ENCODE data around the gene PHGDH.

DNA sequence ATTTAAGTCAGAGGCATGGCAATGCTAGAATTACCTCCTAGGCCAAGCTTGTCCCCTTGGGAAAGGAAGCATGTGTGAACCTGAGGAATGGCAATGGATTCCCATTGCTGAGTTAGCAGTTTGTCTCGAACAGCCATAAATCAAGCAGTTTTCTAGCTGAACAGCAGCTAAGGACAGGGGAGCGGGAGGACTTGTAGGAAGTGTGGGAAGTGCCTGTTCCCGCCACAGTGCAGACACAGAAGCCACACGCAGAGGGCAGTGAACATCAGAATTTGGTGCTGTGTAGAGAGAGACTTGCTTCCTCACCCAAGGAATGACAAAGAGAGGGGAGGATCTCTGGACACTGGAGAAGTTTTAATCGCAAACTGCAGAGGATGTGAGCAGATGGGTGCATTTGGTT lies 3.8 kb downstream of the PHGDH start:
- TF ChIP-seq, protein P1, sequence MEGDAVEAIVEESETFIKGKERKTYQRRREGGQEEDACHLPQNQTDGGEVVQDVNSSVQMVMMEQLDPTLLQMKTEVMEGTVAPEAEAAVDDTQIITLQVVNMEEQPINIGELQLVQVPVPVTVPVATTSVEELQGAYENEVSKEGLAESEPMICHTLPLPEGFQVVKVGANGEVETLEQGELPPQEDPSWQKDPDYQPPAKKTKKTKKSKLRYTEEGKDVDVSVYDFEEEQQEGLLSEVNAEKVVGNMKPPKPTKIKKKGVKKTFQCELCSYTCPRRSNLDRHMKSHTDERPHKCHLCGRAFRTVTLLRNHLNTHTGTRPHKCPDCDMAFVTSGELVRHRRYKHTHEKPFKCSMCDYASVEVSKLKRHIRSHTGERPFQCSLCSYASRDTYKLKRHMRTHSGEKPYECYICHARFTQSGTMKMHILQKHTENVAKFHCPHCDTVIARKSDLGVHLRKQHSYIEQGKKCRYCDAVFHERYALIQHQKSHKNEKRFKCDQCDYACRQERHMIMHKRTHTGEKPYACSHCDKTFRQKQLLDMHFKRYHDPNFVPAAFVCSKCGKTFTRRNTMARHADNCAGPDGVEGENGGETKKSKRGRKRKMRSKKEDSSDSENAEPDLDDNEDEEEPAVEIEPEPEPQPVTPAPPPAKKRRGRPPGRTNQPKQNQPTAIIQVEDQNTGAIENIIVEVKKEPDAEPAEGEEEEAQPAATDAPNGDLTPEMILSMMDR (IDR thresholded peaks at IDR 0.05; ENCODE audit: low read depth, low read length): no peak
- no peak for TF ChIP-seq EZH2phosphoT487 (IDR thresholded peaks at IDR 0.05; ENCODE audit: low read depth)

Measured in OCI-LY3 (cell line).